ENCODE measurements around the gene GJD4. TPM values are rescaled to one million over a fixed set of nuclear protein-coding genes. Genes with fewer than 3 reads are reported as not detected.

GJD4 gene
- total and polyA plus RNA-seq, 10 of the 15 experiments (the other 5 are each of a cell fraction or from before 2014, with no cell fraction given) = not detected

GRCh38 chr10:35657621-35658020, 52.5 kb downstream of the GJD4 start:
- intact Hi-C loops (cut with micrococcal nuclease; ENCODE audit: unreplicated experiment) = no loop called here
- Histone ChIP-seq H3K4me3 (no peak overlapping the region), H4K20me1 (ENCODE audit: control insufficient read depth, insufficient read depth) (no peaks in the 10 kb centered on the region), H3K4me2 (ENCODE audit: control insufficient read depth, insufficient read depth) (no peak overlapping the region), H3K9me3 (replicated peaks; ENCODE audit: control insufficient read depth, insufficient read depth, low read length) (no peaks in the 10 kb centered on the region), H3K36me3 (ENCODE audit: control insufficient read depth in 2 of 2, insufficient read depth in 2 of 2, low read length in 1 of 2) (no peaks in the 10 kb centered on the region), H2AFZ (ENCODE audit: control insufficient read depth, low read depth, low read length) (no peak overlapping the region), H3K9ac (ENCODE audit: control insufficient read depth, insufficient read depth, low read length) (no peak overlapping the region), H3K79me2 (ENCODE audit: control insufficient read depth, insufficient read depth, low read length) (no peaks in the 10 kb centered on the region), H3K4me1 (ENCODE audit: control insufficient read depth, insufficient read depth, low read length) (no peaks in the 10 kb centered on the region), H3K27ac (ENCODE audit: control insufficient read depth, insufficient read depth) (no peak overlapping the region), H3K27me3 (replicated peaks in 1 of 2; ENCODE audit: control insufficient read depth in 2 of 2, insufficient read depth in 2 of 2, low read length in 1 of 2) (no peaks in the 10 kb centered on the region)
- SMC1A ChIA-PET (ENCODE audit: uncharacterized antibody, unreplicated experiment) = interaction anchor here (1.0 kb wide), 1 partner anchor 22 kb away, joined by 3 read pairs; no protein-coding TSS in a partner anchor
- POLR2A ChIA-PET = no interaction called here
- RAD21 ChIA-PET (ENCODE audit: unreplicated experiment) = no interaction called here
- TF ChIP-seq SPI1 (IDR thresholded peaks at IDR 0.05; ENCODE audit: borderline replicate concordance, insufficient read depth, low read depth, low read length) (no peak), HCFC1 (IDR thresholded peaks at IDR 0.05; ENCODE audit: low read length) (no peak), NFYB (IDR thresholded peaks at IDR 0.05; ENCODE audit: insufficient read depth, low read depth, low read length) (no peak), SUPT20H (IDR thresholded peaks at IDR 0.05; ENCODE audit: borderline replicate concordance, control insufficient read depth, low read depth, low read length) (no peak), RB1 (IDR thresholded peaks at IDR 0.05; ENCODE audit: borderline replicate concordance) (no peak), CEBPB (IDR thresholded peaks at IDR 0.05; ENCODE audit: borderline replicate concordance in 1 of 2, low read depth in 2 of 2, low read length in 2 of 2) (no peak), ZNF622 (IDR thresholded peaks at IDR 0.05) (no peak), KAT2A (conservative IDR thresholded peaks at IDR 0.05; ENCODE audit: control insufficient read depth, low read depth, low read length) (no peak), CBX3 (IDR thresholded peaks at IDR 0.05; ENCODE audit: borderline replicate concordance, low read depth) (no peak), BCL3 (IDR thresholded peaks at IDR 0.05; ENCODE audit: borderline replicate concordance, insufficient read depth, low read depth, low read length, poor library complexity, severe bottlenecking) (no peak), NR2F1 (conservative IDR thresholded peaks at IDR 0.05) (no peak), IKZF1 (conservative IDR thresholded peaks at IDR 0.05) (no peak), POLR2AphosphoS5 (IDR thresholded peaks at IDR 0.05; ENCODE audit: low read length) (no peak), NFYA (IDR thresholded peaks at IDR 0.05; ENCODE audit: borderline replicate concordance, low read depth, low read length) (no peak), ZBTB4 (CRISPR knock-in tag; IDR thresholded peaks at IDR 0.05) (no peak), JUNB (IDR thresholded peaks at IDR 0.05) (no peak), CTCF (IDR thresholded peaks at IDR 0.05 in 2 of 3, conservative IDR thresholded peaks at IDR 0.05 in 1 of 3; ENCODE audit: control insufficient read depth in 2 of 3, extremely low read depth in 1 of 3, insufficient read depth in 1 of 3, low read depth in 3 of 3, low read length in 3 of 3) (no peak), CBX5 (IDR thresholded peaks at IDR 0.05; ENCODE audit: low read depth) (no peak)
- no peak for ATAC-seq
- in situ Hi-C loops (cut with MboI) = no loop called here
- no TSS peak for BruUV-seq (replicated peaks)
- FAIRE-seq = no peak
- 54% methylated on average over 5 of the region's 5 CpGs for WGBS (ENCODE audit: insufficient coverage, insufficient replicate concordance, low lambda C conversion rate, missing lambda C conversion rate)
- no peak for DNase-seq (ENCODE audit: low read depth, low spot score)
- CTCF ChIA-PET = no interaction called here
